ENCODE data around the gene TMC7.

GRCh38 chr16:18941471-18941870 is 42.3 kb upstream of the TMC7 start:
- no peak for TF ChIP-seq CTCF (IDR thresholded peaks at IDR 0.05; ENCODE audit: extremely low read depth in 1 of 2, insufficient read depth in 1 of 2, low read depth in 1 of 2, low read length in 2 of 2)
- TF ChIP-seq POLR2A (IDR thresholded peaks at IDR 0.05; ENCODE audit: low read depth, low read length), result no peak
- no peak for TF ChIP-seq MAX (IDR thresholded peaks at IDR 0.05; ENCODE audit: insufficient read depth, insufficient read length)
- TF ChIP-seq POLR2AphosphoS5 (IDR thresholded peaks at IDR 0.05; ENCODE audit: insufficient read depth, low read depth, low read length), result no peak
- TF ChIP-seq EZH2 (IDR thresholded peaks at IDR 0.05; ENCODE audit: borderline replicate concordance, low read depth, low read length, severe bottlenecking), result no peak
- no peak for TF ChIP-seq FOS (IDR thresholded peaks at IDR 0.05; ENCODE audit: borderline replicate concordance, insufficient read depth, low read length)
- TF ChIP-seq MYC (IDR thresholded peaks at IDR 0.05; ENCODE audit: low read depth, low read length), result no peak
- TF ChIP-seq JUN (IDR thresholded peaks at IDR 0.05; ENCODE audit: borderline replicate concordance, insufficient read depth, insufficient read length, low read depth), result no peak
